ENCODE data around the gene GNB1L. TPM values are rescaled to one million over a fixed set of nuclear protein-coding genes. Genes with fewer than 3 reads are reported as not detected.

Gene GNB1L
- total RNA-seq, 1 donor from 2014 or later, result 3.0 TPM

- no peak overlapping the region for H3K4me2 ChIP-seq
- H3K36me3 Mint-ChIP-seq, result no peaks in the 10 kb centered on the region
- H3K27me3 Mint-ChIP-seq (ENCODE audit: insufficient read depth, low read depth), result peaks cover 5% of the 10 kb centered on the region
- peaks cover 13% of the 10 kb centered on the region for H4K20me1 ChIP-seq (ENCODE audit: low read depth)
- H3K27ac Mint-ChIP-seq, result no peak overlapping the region
- H3K27me3 ChIP-seq, result peaks cover 10% of the 10 kb centered on the region
- H3K9me3 ChIP-seq (ENCODE audit: low read depth), result no peaks in the 10 kb centered on the region
- H3F3A ChIP-seq (ENCODE audit: low read depth), result peaks cover 17% of the 10 kb centered on the region
- H3K27ac ChIP-seq, result no peak overlapping the region
- no peak overlapping the region for H3K4me3 Mint-ChIP-seq
- H3K4me1 ChIP-seq, result peaks cover 29% of the 10 kb centered on the region
- H3K9ac ChIP-seq, result no peak overlapping the region
- no peaks in the 10 kb centered on the region for H3K9me3 Mint-ChIP-seq
- peaks cover 49% of the 10 kb centered on the region for H3K4me1 Mint-ChIP-seq
- no peaks in the 10 kb centered on the region for H3K36me3 ChIP-seq
- H3K79me2 ChIP-seq (ENCODE audit: low read depth), result no peaks in the 10 kb centered on the region
- peak; percentile 45 for DNase-seq (ENCODE audit: low spot score)
- TF ChIP-seq EZH2phosphoT487 (IDR thresholded peaks at IDR 0.05) (no peak), EZH2 (IDR thresholded peaks at IDR 0.05) (no peak)
- TF ChIP-seq, protein P1, sequence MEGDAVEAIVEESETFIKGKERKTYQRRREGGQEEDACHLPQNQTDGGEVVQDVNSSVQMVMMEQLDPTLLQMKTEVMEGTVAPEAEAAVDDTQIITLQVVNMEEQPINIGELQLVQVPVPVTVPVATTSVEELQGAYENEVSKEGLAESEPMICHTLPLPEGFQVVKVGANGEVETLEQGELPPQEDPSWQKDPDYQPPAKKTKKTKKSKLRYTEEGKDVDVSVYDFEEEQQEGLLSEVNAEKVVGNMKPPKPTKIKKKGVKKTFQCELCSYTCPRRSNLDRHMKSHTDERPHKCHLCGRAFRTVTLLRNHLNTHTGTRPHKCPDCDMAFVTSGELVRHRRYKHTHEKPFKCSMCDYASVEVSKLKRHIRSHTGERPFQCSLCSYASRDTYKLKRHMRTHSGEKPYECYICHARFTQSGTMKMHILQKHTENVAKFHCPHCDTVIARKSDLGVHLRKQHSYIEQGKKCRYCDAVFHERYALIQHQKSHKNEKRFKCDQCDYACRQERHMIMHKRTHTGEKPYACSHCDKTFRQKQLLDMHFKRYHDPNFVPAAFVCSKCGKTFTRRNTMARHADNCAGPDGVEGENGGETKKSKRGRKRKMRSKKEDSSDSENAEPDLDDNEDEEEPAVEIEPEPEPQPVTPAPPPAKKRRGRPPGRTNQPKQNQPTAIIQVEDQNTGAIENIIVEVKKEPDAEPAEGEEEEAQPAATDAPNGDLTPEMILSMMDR (IDR thresholded peaks at IDR 0.05), result no peak
- no peak overlapping the region for H3K4me3 ChIP-seq
- H2AFZ ChIP-seq (replicated peaks), result no peak overlapping the region
Measured at GRCh38 chr22:19877626-19878339, 23.1 kb upstream of the GNB1L start.

- H3K27me3 Mint-ChIP-seq (ENCODE audit: insufficient read depth, low read depth), result no peaks in the 10 kb centered on the region
- H3K27ac Mint-ChIP-seq, result no peak overlapping the region
- peaks cover 17% of the 10 kb centered on the region for H3F3A ChIP-seq (ENCODE audit: low read depth)
- no peak overlapping the region for H3K9ac ChIP-seq
- TF ChIP-seq EZH2phosphoT487 (IDR thresholded peaks at IDR 0.05) (no peak), EZH2 (IDR thresholded peaks at IDR 0.05) (no peak)
- TF ChIP-seq, protein P1 (IDR thresholded peaks at IDR 0.05), result no peak
- no peak for DNase-seq (ENCODE audit: low spot score)
- H3K27ac ChIP-seq, result no peak overlapping the region
- H3K4me3 ChIP-seq, result no peak overlapping the region
- peaks cover 13% of the 10 kb centered on the region for H4K20me1 ChIP-seq (ENCODE audit: low read depth)
- no peaks in the 10 kb centered on the region for H3K36me3 Mint-ChIP-seq
- H3K9me3 Mint-ChIP-seq, result no peaks in the 10 kb centered on the region
- H3K27me3 ChIP-seq, result peaks cover 10% of the 10 kb centered on the region
- H2AFZ ChIP-seq (replicated peaks), result no peak overlapping the region
- H3K4me2 ChIP-seq, result no peak overlapping the region
- peaks cover 27% of the 10 kb centered on the region for H3K4me1 ChIP-seq
- no peaks in the 10 kb centered on the region for H3K36me3 ChIP-seq
- H3K9me3 ChIP-seq (ENCODE audit: low read depth), result no peaks in the 10 kb centered on the region
- H3K4me1 Mint-ChIP-seq, result peaks cover 45% of the 10 kb centered on the region
- H3K79me2 ChIP-seq (ENCODE audit: low read depth), result no peaks in the 10 kb centered on the region
- H3K4me3 Mint-ChIP-seq, result no peak overlapping the region
Measured at GRCh38 chr22:19876941-19877625, 22.4 kb upstream of the GNB1L start.

GRCh38 chr22:19876314-19876940 is 21.8 kb upstream of the GNB1L start:
- Histone ChIP-seq H3K36me3 (no peaks in the 10 kb centered on the region), H3K27me3 (peaks cover 10% of the 10 kb centered on the region), H3K27ac (no peak overlapping the region), H3K9me3 (ENCODE audit: low read depth) (no peaks in the 10 kb centered on the region), H3K4me1 (peaks cover 21% of the 10 kb centered on the region), H2AFZ (replicated peaks) (no peak overlapping the region), H3K9ac (no peak overlapping the region), H3K4me2 (no peak overlapping the region), H3F3A (ENCODE audit: low read depth) (peaks cover 17% of the 10 kb centered on the region), H3K4me3 (no peak overlapping the region), H4K20me1 (ENCODE audit: low read depth) (peaks cover 13% of the 10 kb centered on the region), H3K79me2 (ENCODE audit: low read depth) (no peaks in the 10 kb centered on the region)
- Mint-ChIP-seq H3K4me1 (peaks cover 38% of the 10 kb centered on the region), H3K36me3 (no peaks in the 10 kb centered on the region), H3K27me3 (ENCODE audit: insufficient read depth, low read depth) (no peaks in the 10 kb centered on the region), H3K4me3 (no peak overlapping the region), H3K9me3 (no peaks in the 10 kb centered on the region), H3K27ac (no peak overlapping the region)
- no peak for DNase-seq (ENCODE audit: low spot score)
- no peak for TF ChIP-seq EZH2 (IDR thresholded peaks at IDR 0.05)
- no peak for TF ChIP-seq EZH2phosphoT487 (IDR thresholded peaks at IDR 0.05)
- TF ChIP-seq, protein P1 (IDR thresholded peaks at IDR 0.05), result no peak

Measured in neural progenitor cell (in vitro differentiated cells).